HG03575 (cell line): Measurements from ENCODE around the gene CPS1.
A peak's percentile ranks its signal among the peaks of the same experiment; 100 is the strongest.

Source experiments
- ATAC-seq: cut with Tn5 transposase; IDR thresholded peaks from one replicate; pipeline ENCODE4 v1.9.1; 2021; ENCODE audit not compliant: unreplicated experiment, insufficient number of reproducible peaks, low FRiP score; ENCODE audit errors: extremely low read depth

CPS1 gene

GRCh38 chr2:210592726-210593125 lies 36.3 kb downstream of the CPS1 start:
- ATAC-seq, result no peak

GRCh38 chr2:210593166-210593565 lies 36.8 kb downstream of the CPS1 start:
- ATAC-seq, result no peak

- ATAC-seq, result no peak
Observed at GRCh38 chr2:210598219-210598618, 41.8 kb downstream of the CPS1 start.

- ATAC-seq, result no peak
Observed at GRCh38 chr2:210599476-210599875, 43.1 kb downstream of the CPS1 start.

GRCh38 chr2:210604666-210605065 lies 48.3 kb downstream of the CPS1 start:
- no peak for ATAC-seq

GRCh38 chr2:210606001-210606400 lies 49.6 kb downstream of the CPS1 start:
- ATAC-seq, result no peak

- ATAC-seq, result peak; percentile 58
Observed at GRCh38 chr2:210611466-210611865, 55.1 kb downstream of the CPS1 start.

GRCh38 chr2:210616074-210616473 lies 59.7 kb downstream of the CPS1 start:
- no peak for ATAC-seq

- no peak for ATAC-seq
Observed at GRCh38 chr2:210617318-210617717, 60.9 kb downstream of the CPS1 start.

GRCh38 chr2:210617732-210618330 lies 61.4 kb downstream of the CPS1 start:
- ATAC-seq, result peak; percentile 46

GRCh38 chr2:210620456-210620855 lies 64.1 kb downstream of the CPS1 start:
- ATAC-seq, result no peak

GRCh38 chr2:210623506-210623905 lies 67.1 kb downstream of the CPS1 start:
- ATAC-seq, result no peak

- ATAC-seq, result no peak
Observed at GRCh38 chr2:210626849-210627248, 70.5 kb downstream of the CPS1 start.

GRCh38 chr2:210630873-210631560 lies 74.6 kb downstream of the CPS1 start:
- no peak for ATAC-seq

- no peak for ATAC-seq
Observed at GRCh38 chr2:210633699-210634098, 77.3 kb downstream of the CPS1 start.

GRCh38 chr2:210635257-210635656 lies 78.9 kb downstream of the CPS1 start:
- no peak for ATAC-seq

- no peak for ATAC-seq
Observed at GRCh38 chr2:210642333-210642732, 85.9 kb downstream of the CPS1 start.

- no peak for ATAC-seq
Observed at GRCh38 chr2:210647151-210647550, 90.8 kb downstream of the CPS1 start.

GRCh38 chr2:210654091-210654490 lies 97.7 kb downstream of the CPS1 start:
- ATAC-seq, result no peak

GRCh38 chr2:210655229-210655975 lies 99.0 kb downstream of the CPS1 start:
- ATAC-seq, result no peak
